K562 (cell line): ENCODE results near the gene C10orf95. TPM values are rescaled to one million over a fixed set of nuclear protein-coding genes. Genes with fewer than 3 reads are reported as not detected.

ENCODE experiments used
- BRF1 ChIP-seq: IDR thresholded peaks from 3 replicates; pipeline ENCODE4 v1.6.1; 2011; ENCODE audit warnings: borderline replicate concordance, mild to moderate bottlenecking; ENCODE audit not compliant: insufficient read length; ENCODE audit errors: extremely low read depth
- ETV6 ChIP-seq, 3 experiments: fragments of 150-350 bp in 1 of 3; sonication (generic) in 1 of 3; formaldehyde crosslinking in 1 of 3; IDR thresholded peaks; 2 replicates each; pipeline versions ENCODE4 v1.6.1 to v1.8.0; 2014 to 2022; ENCODE audit warnings: borderline replicate concordance in 2 of 3, low read depth in 2 of 3, antibody characterized with exemption in 1 of 3, low read length in 1 of 3, mild to moderate bottlenecking in 1 of 3, missing genetic modification reagents in 1 of 3
- HDAC3 ChIP-seq: fragments of 450-650 bp; IDR thresholded peaks from 2 replicates; pipeline ENCODE4 v1.6.1; 2018; ENCODE audit warnings: borderline replicate concordance, mild to moderate bottlenecking, moderate library complexity; ENCODE audit not compliant: partially characterized antibody
- RBM15 ChIP-seq: fragments of 200-400 bp; formaldehyde crosslinking; IDR thresholded peaks from 2 replicates; pipeline ENCODE4 v1.6.1; 2018; ENCODE audit warnings: mild to moderate bottlenecking, low read length, moderate library complexity; ENCODE audit not compliant: insufficient read depth
- SMC3 ChIP-seq: conservative IDR thresholded peaks from 2 replicates; pipeline ENCODE4 v1.6.1; 2011; ENCODE audit warnings: low read depth, low read length, improper control_type of control experiment; ENCODE audit not compliant: insufficient read depth
- ZNF695 ChIP-seq: fragments of 450-650 bp; formaldehyde crosslinking; IDR thresholded peaks from 2 replicates; pipeline ENCODE4 v1.4.0; 2020; ENCODE audit warnings: mild to moderate bottlenecking, moderate library complexity
- polyA plus RNA-seq, 8 experiments: library from polyadenylated mRNA; depleted of rRNA in 4 of 8; stranded (reverse) in 5 of 8; unstranded in 3 of 8; fragments of >200 nt; fragmentation: Nextera tagmentation in 2 of 8; fragmentation: Illumina TruSeq in 1 of 8; extraction: Ambion mirVana in 2 of 8; extraction: Trizol in 1 of 8; gene quantifications; 2 replicates each; pipeline versions ENCODE4 v1.2.1 to v1.2.3, GENCODE V29; 2011 to 2014; ENCODE audit warnings: inconsistent platforms in 1 of 8, missing spikeins in 1 of 8
- total RNA-seq, 7 experiments: library from RNA; depleted of rRNA in 6 of 7; stranded (reverse); fragments of >200 nt in 6 of 7; fragmentation: Illumina TruSeq in 2 of 7; extraction: Trizol in 2 of 7; gene quantifications; 2 replicates each; pipeline versions ENCODE4 v1.2.1 to v1.2.3, GENCODE V29; 2011 to 2021; ENCODE audit warnings: low replicate concordance in 1 of 7
- TF ChIP-seq, protein P1 (sequence below): sonication (generic); formaldehyde crosslinking; IDR thresholded peaks from 2 replicates; pipeline ENCODE4 v1.8.0; 2022; ENCODE audit warnings: mild to moderate bottlenecking, missing genetic modification reagents
- TF ChIP-seq, protein P2 (sequence below), 2 experiments: fragments of 250-450 bp in 1 of 2; fragments of 450-650 bp in 1 of 2; sonication (Bioruptor Pico) in 1 of 2; IDR thresholded peaks; 2 replicates each; pipeline versions ENCODE4 v1.6.1 to v1.8.0; 2016 to 2021; ENCODE audit warnings: mild to moderate bottlenecking in 2 of 2, moderate library complexity in 2 of 2, missing compliant biosample characterization in 1 of 2, missing genetic modification characterization in 1 of 2
- TF ChIP-seq, protein P3 (sequence below): fragments of 250-450 bp; sonication (Bioruptor Pico); IDR thresholded peaks from 2 replicates; pipeline ENCODE4 v1.8.0; 2022; ENCODE audit warnings: inconsistent platforms, mild to moderate bottlenecking, moderate library complexity, borderline replicate concordance
- TF ChIP-seq, protein P4 (sequence below), 2 experiments: fragments of 450-650 bp; formaldehyde crosslinking in 1 of 2; IDR thresholded peaks; 2 replicates each; pipeline versions ENCODE4 v1.4.0 to v1.6.1; 2014 to 2020; ENCODE audit warnings: mild to moderate bottlenecking in 2 of 2, borderline replicate concordance in 1 of 2, low read depth in 1 of 2

C10orf95 gene
- total and polyA plus RNA-seq, 9 of the 15 experiments (the other 6 are each of a cell fraction or from before 2014, with no cell fraction given) = 0.03 to 0.41 (median 0.17) TPM; not detected in 1

DNA sequence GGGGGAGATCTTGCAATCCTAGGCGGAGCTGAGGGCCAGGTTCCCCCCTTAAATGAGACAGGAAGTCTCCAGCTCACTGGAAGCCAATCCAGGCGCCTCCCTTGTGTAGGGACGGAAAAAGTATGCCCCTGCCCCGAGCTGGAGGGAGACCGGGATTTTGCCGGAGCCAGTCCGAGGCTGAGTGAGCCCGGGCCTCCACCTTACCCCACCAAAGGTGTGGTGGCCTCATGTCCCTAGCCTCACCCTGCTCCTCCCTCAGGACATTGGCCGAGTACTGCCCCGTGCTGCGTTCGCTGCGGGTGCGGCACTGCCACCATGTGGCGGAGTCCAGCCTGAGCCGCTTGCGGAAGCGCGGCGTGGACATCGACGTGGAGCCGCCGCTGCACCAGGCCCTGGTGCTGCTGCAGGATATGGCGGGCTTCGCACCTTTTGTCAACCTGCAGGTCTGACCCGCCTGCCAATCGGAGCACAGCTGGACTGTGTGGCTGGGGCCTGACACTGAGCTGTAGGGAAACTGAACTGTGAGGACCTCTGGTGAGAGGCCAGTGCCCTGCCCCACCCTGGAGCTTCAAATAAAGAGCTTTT, 28.7 kb downstream of the C10orf95 start (continued):
- TF ChIP-seq BRF1 (no peak), RBM15 (no peak), ZNF695 (CRISPR knock-in tag) (no peak), HDAC3 (no peak), SMC3 (peak; percentile 59), ETV6 (IDR thresholded peaks at IDR 0.05; ENCODE audit: borderline replicate concordance in 1 of 2, low read depth in 2 of 2, low read length in 1 of 2) (peak in 1 of 2 experiments; percentile 68; a peak in 1 of 4 replicates), ETV6 (CRISPR knock-in tag; IDR thresholded peaks at IDR 0.05; ENCODE audit: borderline replicate concordance) (no peak)
- TF ChIP-seq, protein P1, sequence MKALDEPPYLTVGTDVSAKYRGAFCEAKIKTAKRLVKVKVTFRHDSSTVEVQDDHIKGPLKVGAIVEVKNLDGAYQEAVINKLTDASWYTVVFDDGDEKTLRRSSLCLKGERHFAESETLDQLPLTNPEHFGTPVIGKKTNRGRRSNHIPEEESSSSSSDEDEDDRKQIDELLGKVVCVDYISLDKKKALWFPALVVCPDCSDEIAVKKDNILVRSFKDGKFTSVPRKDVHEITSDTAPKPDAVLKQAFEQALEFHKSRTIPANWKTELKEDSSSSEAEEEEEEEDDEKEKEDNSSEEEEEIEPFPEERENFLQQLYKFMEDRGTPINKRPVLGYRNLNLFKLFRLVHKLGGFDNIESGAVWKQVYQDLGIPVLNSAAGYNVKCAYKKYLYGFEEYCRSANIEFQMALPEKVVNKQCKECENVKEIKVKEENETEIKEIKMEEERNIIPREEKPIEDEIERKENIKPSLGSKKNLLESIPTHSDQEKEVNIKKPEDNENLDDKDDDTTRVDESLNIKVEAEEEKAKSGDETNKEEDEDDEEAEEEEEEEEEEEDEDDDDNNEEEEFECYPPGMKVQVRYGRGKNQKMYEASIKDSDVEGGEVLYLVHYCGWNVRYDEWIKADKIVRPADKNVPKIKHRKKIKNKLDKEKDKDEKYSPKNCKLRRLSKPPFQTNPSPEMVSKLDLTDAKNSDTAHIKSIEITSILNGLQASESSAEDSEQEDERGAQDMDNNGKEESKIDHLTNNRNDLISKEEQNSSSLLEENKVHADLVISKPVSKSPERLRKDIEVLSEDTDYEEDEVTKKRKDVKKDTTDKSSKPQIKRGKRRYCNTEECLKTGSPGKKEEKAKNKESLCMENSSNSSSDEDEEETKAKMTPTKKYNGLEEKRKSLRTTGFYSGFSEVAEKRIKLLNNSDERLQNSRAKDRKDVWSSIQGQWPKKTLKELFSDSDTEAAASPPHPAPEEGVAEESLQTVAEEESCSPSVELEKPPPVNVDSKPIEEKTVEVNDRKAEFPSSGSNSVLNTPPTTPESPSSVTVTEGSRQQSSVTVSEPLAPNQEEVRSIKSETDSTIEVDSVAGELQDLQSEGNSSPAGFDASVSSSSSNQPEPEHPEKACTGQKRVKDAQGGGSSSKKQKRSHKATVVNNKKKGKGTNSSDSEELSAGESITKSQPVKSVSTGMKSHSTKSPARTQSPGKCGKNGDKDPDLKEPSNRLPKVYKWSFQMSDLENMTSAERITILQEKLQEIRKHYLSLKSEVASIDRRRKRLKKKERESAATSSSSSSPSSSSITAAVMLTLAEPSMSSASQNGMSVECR (CRISPR knock-in tag) = no peak; the same call in none of the 2 replicates
- TF ChIP-seq, protein P2, sequence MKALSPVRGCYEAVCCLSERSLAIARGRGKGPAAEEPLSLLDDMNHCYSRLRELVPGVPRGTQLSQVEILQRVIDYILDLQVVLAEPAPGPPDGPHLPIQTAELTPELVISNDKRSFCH (CRISPR knock-in tag; IDR thresholded peaks at IDR 0.05) = no peak
- TF ChIP-seq, protein P2 (tag; IDR thresholded peaks at IDR 0.05) = peak; percentile 25; the same call in 1 of the 2 replicates
- TF ChIP-seq, protein P3, sequence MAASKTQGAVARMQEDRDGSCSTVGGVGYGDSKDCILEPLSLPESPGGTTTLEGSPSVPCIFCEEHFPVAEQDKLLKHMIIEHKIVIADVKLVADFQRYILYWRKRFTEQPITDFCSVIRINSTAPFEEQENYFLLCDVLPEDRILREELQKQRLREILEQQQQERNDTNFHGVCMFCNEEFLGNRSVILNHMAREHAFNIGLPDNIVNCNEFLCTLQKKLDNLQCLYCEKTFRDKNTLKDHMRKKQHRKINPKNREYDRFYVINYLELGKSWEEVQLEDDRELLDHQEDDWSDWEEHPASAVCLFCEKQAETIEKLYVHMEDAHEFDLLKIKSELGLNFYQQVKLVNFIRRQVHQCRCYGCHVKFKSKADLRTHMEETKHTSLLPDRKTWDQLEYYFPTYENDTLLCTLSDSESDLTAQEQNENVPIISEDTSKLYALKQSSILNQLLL (CRISPR knock-in tag) = no peak
- TF ChIP-seq, protein P4, sequence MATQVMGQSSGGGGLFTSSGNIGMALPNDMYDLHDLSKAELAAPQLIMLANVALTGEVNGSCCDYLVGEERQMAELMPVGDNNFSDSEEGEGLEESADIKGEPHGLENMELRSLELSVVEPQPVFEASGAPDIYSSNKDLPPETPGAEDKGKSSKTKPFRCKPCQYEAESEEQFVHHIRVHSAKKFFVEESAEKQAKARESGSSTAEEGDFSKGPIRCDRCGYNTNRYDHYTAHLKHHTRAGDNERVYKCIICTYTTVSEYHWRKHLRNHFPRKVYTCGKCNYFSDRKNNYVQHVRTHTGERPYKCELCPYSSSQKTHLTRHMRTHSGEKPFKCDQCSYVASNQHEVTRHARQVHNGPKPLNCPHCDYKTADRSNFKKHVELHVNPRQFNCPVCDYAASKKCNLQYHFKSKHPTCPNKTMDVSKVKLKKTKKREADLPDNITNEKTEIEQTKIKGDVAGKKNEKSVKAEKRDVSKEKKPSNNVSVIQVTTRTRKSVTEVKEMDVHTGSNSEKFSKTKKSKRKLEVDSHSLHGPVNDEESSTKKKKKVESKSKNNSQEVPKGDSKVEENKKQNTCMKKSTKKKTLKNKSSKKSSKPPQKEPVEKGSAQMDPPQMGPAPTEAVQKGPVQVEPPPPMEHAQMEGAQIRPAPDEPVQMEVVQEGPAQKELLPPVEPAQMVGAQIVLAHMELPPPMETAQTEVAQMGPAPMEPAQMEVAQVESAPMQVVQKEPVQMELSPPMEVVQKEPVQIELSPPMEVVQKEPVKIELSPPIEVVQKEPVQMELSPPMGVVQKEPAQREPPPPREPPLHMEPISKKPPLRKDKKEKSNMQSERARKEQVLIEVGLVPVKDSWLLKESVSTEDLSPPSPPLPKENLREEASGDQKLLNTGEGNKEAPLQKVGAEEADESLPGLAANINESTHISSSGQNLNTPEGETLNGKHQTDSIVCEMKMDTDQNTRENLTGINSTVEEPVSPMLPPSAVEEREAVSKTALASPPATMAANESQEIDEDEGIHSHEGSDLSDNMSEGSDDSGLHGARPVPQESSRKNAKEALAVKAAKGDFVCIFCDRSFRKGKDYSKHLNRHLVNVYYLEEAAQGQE (IDR thresholded peaks at IDR 0.05; ENCODE audit: borderline replicate concordance) = peak; percentile 72
- TF ChIP-seq, protein P4 (CRISPR knock-in tag; IDR thresholded peaks at IDR 0.05; ENCODE audit: low read depth) = no peak
